CD4-positive, alpha-beta T cell treated with Interleukin-21 for 1 hour (primary cell): ENCODE results near the gene IL16.
A peak's percentile ranks its signal among the peaks of the same experiment; 100 is the strongest.
"Not testable (repeated sequence)": the region's sequence is repeated elsewhere in the genome, so short reads cannot be mapped to it uniquely, and the experiment has no call there.

Experiments
- DNase-seq: peaks from one replicate; pipeline ENCODE4 v3.0.0-alpha.2; 2020

IL16 gene

DNA sequence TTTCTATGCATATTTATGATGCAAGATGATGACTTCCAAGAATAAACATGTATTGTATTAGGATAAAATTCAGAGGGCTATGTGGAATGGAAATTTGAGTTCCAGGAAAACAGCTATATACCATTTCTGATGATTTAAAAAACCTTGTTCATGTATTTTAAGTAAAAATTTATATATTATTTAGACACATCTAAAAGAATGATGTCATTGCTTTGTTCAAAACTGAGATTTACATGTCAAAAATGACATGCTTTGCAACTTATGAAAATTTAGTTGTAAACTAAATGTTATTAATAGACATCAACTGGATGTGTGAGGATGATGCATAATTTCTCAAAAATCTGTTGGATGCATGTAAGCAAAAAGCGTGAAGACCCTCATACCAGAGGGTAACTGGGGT lies 125.0 kb downstream of the IL16 start:
- no peak for DNase-seq

DNA sequence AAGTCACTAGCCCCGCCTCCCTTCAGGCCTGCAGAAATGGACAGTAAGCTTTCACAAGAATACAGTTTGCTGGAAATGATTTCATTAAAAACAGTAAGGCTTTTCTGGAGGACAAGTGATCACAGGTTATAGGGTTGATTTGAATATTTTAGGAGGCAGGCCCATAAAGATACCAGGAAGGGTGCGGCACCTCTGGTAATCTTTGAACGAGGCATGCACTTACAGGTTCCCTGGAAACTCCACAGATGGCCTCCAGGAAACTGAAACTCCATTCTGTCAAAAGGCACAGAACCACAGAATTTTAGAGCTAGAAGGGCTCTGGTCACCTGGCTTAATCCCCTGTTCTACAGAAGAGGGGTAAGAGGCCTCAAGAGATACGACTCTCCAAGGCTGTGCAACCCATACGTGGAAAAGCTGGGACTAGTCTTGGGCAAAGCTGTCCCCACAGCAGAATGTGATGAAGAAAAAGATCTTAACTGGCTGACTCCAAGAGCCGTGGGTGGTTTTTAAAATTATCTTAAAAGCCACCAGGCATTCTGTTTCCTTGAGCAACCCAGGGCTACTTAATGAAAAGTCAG lies 126.1 kb downstream of the IL16 start:
- DNase-seq: no peak

DNA sequence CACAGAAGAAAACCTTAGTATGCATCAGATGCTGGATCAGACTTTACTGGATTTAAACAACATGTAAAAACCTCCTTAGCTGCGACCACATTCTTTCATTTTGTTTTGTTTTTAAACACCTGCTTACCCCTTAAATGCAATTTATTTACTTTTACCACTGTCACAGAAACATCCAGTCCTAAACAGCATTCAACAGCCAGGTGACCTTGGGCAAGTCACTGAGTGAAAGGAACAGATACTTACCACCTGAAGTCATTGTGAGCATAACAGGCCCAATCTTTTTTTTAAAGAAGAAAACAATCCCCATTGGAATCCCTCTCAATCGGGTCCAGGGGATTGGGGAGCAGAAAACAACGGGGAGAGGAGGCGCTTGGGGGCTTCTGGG lies 126.9 kb downstream of the IL16 start:
- DNase-seq: no peak

DNA sequence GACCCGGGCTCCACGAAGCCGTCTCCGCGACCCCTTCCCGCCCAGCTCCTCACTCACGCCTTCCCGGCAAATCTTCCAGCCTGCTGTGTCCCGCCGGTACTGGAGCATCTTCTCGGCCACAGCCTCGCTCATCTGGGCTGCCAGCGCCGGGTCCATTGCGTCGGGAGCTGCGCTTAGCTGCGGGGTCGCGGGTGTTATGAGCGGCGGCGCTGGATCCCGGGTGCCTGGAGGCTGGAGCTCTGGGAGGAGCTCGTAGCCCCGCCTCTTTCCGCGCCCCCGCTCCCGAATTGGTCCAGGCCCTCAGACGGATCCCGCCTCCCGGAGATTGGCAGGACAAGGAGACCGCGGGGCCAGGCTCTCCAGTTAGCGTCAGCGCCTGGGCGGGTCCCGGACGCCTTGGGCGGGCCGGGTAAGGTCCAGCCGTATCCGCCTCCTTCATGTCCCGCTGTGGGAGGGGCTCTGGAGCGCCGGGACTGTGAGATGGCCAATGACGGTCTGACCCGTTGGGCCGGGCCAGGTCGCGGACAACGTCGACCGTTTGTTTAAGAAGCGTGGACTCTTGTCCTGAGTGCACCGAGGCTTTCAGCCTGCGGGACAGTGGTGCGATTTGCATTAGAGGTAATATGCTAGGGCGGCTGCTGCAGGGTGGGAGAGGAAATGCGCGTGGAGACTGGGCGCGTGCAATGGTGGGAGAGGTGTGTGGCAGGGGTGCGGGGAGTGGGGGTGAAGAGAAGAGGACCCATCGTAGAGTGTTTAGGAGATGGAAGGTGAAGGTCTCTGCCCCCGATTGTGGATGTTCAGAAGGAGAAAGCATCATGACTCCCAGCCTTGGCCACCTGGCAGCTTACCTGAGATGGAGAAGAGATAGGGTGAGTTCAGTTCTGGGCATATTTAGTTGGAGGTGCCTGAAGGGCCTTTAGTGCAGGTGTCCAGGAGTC lies 127.5 kb downstream of the IL16 start, which contains the start of gene STARD5:
STARD5 (minus strand) TSS at position 198 of the 938 bp plus-strand sequence; CDS start at position 156, 42 bp downstream.
- peak; percentile 95 for DNase-seq

DNA sequence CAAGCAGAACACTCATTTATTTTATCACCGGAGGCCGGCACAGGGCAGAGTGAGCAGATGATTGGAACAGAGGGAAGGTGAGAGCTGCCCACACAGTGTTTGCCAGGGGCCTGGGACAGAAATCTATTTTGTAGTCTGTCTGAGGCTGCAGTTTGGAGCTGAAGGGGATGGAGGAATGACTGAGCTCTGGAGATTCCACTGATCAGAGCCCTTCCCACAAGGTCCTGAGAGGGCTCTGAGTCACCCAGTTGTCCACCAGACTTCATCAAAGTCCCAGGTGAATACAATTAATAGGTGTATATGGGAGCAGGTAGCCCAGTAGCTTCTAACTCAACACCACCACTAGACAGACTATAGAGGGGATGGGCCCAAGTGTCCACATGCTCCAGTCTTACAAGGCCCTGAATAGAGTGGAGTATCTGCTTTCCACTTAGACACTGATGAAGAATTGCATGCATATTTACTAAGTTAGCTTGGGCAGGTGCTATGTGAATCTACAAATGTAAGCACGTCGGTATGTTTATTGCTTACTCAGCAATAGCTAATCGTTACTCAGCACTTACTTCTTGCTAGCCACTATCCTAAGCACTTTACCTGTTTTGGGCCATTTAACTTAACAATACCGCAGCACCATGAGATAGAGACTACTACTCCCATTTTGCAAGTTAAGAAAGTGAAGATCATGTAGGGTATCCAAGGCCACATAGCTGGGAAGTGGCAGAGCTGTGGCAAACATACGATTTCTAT lies 130.0 kb downstream of the IL16 start:
- no peak for DNase-seq

DNA sequence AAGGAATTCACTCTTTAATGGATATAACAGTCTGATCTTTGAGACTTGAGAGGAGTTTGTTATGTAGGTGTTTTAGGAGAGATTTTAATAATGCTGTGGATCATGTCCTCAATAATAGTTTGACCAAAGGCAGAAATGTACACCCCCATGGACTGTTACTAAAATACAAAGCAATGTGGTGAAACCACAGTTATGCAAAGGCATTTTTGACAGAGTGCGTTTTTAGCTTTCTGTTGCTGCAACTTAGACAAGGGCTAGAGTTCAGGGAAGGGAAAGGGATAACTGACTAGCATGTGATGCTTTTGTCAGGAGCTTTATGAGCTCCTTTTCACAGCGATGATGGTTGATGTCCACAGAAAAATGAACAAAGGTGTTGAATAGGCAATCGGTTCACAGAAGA lies 130.8 kb downstream of the IL16 start:
- DNase-seq: no peak

DNA sequence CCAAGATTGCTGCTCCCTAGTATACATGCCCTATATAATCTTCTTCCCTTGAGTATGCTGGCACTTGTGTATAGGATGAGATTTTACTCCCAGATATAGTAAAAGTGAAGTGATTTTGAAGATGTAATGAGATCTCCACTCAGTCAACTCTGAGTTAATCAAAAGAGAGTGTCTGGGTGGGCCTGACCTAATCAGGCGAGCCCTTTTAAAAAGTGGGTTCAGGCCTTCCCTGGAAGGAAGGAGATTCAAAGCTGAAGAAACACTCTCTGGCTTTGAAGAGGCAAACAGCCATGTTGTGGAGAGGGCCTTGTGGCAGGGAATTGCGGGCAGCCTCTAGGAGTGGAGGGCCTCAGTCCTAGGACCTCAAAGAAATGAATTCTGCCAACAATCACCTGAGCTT lies 132.8 kb downstream of the IL16 start:
- no peak for DNase-seq

DNA sequence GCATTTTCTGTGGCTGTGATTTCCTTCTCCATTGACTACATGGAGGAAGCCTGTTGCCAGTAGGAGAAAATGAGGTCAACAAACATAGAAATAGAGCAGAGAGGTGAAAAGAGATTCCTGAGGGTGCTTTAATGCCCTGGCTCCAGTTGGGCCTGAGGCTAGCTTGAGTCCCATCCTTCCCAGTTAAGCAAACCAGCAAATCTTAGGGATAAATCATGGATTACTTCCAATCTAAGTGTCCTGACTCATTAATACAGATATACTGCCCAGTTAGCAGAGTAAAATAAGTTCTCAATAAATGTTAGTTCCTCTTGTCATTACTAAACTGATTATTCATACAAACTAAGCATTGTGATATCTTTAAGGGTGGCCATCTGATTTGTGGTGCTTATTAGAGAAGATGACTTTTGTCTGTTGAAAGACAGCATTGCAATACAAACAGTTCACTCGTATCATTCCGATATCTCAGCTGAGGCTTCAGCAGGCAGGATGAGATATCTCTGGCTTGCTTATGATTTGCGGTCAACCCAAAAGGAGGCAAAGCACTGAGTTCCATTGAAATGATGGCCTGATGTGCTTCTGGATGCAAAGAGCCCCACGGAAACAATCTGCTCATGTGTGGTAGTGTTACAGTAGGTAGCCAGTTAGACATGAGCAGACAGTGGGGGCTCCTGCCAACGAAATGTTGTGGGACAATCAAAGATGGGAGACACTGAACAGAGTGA lies 133.8 kb downstream of the IL16 start:
- DNase-seq: no peak

DNA sequence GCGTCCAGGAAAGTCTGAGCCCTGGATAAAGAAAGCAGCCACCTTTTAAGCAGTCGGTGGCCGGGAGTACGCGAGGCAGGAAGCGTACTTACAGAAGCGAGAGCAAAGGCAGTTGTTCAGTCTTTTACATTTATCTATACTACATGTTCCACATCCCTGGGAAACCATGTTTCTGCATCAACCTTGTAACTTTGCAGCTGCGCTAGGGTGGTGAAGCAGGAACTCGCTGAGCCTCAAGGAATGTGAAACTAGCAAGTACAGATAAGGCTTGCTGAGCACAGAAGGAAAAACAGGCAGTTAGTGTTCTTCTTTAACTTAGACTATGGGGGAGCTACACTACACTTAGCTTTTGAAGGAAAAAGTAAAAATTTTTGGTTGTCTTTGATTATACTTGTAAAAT lies 134.5 kb downstream of the IL16 start:
- not testable (repeated sequence) for DNase-seq

DNA sequence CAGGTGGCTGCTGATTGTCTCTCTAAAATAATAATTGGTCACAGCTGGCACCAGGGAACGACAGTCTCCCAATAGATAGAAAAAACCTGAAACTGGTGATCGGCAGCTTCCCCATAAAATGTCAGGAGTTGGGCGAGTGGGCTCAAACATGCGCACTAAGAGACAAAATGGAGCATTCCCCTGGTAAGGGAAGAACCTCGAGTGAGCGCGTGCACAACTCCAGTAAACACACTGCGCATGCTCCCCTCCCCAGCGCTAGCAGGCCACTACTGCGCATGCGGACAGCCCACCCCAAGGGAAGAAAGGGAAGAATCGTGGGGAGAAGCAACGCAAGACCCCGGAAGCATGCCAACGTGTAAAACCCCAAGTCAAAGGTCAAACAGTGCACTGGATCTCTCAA lies 134.9 kb downstream of the IL16 start:
- DNase-seq: no peak

DNA sequence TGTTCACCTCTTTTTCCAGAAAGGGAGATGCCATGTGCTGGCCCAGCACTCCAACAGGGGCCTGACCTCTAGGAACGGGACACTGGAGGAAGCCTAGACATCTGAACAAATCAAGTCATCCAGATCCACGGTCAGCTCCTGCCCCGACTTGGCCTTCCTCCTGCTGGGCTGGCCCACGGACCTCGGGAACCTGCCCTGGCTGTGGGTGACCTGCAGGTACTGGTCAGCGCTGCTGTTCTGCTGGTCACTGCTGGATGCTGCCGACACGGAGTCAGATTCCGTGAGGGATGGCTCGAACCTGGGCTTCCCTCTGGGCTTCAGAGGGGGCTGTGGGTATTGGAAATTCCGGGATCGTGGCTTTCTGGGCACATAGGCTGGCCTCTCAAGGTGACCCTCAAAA lies 135.6 kb downstream of the IL16 start:
- DNase-seq: no peak

DNA sequence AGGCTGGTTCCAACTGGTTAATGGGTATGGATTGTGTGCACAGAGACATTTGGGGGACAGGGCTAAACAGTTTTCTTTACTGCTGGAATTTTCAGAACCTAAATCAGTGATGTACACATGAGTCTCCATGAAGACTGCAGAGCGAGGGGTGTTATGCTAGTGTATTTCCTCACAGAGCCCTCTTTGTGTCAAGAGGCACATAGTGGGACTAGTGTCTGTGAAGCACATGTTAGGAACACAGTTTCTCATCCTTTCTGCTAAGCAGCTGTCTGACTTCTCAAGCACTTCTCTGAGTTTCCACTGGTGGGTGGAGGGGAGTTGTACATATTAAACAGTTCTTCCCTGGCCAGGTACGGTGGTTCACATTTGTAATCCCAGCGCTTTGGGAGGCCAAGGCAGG lies 136.7 kb downstream of the IL16 start:
- DNase-seq: no peak

DNA sequence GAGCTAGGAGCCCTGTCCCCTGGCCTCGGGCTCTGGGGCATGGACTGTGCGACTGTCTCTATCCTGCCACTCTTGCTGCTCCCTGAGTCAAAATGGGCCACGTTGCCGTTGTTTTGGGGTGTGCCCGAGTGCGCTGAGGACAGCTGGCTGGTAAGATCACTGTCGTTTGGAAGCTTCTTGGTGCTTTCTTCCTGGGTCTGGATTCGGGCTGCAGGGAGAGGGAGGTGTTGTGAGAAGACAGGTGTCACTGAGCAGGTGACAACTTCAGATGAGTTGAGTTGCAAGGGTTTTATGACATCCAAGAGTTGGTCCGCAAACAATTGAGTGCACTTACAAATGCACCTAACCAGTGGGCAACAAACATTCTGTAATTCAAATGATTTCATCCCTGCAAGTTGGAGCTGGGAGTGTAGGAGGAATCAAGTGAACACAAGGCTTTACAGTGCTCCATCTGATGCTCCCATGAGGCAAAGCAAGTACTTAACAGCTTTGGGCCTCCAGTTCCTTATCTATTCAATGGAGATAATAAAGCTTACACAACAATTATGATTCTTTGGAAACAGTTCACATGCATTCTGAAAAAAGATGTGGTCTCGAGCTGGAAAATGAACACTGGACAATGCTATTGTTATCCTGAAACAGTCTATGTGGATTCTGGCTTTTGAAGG lies 138.2 kb downstream of the IL16 start:
- DNase-seq: no peak

DNA sequence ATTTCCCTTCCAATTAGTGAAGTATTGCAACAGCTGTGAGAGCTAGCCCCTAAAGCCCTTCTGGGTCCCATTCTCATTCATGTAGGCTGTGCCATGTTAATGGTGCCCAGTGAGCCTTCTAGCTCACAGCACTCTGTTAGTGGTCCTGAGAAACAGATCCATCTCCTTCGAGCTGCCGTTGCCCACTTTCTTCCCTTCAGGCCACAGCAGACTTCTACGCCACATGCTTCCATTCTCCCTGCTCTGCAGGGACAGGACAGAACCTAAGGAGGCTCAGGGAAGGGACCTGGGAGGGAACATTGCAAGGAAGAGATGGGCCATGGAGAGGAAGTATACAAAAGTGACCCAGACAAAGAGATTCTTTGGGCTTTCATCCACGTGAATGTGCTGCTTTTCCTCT lies 139.0 kb downstream of the IL16 start:
- no peak for DNase-seq

DNA sequence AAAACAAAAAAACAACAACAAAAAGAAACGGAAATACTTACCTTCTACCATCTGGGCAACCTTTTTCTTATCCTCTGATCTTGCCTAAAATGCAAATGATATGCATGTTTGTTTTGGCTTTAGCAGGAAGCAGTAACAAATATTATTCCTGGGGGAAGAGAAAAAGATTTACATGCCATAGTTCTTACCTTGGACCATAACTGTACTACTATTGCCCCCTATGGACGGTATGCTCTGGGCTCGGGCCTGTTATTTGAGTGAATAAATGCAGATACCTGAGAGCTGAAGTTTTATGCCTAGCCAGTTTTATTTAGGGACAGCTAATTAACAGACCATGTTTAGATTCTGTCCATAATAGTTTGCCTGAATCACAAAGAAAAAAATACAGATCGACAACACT lies 139.9 kb downstream of the IL16 start:
- DNase-seq: peak; percentile 63

DNA sequence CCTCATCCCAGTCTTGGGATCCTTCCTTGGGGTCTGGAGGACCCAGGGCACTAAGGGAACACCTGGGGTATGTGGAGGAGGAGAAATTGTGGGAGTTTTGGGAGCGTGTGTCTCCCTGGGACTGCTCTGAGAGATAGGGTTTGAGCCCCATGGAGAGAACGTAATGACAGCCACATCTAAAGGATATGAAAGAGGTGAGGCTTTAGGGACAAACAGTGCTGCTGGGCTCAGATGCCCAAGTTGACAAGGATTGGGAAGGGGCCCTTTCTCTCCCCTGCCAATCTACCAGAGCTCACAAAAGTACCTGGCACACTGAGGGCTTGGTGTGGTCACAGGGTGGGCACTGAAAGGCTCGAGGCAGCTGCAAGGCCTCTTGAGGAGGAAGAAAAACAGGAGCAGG lies 140.6 kb downstream of the IL16 start:
- DNase-seq: no peak

DNA sequence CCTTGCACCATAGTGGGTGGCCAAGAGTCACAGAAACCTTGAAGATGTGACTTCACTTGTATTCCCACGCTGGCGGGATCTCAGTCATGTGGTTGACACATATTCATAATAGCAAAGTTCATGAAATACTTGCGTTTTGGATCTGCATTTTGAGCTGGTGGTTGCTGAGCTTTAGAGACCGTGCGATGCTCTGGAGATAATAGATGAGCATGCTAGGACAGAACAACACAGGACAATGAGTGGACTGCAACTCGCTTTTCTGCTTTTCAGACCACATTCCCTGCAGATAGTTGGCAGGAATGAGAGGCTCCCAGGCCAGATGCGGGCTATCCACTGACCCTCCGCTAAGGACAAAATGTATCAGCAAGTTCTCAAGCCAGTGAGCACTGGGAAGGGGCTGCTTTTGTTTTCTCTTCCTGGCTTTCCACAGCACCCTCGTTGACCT lies 141.1 kb downstream of the IL16 start:
- no peak for DNase-seq

DNA sequence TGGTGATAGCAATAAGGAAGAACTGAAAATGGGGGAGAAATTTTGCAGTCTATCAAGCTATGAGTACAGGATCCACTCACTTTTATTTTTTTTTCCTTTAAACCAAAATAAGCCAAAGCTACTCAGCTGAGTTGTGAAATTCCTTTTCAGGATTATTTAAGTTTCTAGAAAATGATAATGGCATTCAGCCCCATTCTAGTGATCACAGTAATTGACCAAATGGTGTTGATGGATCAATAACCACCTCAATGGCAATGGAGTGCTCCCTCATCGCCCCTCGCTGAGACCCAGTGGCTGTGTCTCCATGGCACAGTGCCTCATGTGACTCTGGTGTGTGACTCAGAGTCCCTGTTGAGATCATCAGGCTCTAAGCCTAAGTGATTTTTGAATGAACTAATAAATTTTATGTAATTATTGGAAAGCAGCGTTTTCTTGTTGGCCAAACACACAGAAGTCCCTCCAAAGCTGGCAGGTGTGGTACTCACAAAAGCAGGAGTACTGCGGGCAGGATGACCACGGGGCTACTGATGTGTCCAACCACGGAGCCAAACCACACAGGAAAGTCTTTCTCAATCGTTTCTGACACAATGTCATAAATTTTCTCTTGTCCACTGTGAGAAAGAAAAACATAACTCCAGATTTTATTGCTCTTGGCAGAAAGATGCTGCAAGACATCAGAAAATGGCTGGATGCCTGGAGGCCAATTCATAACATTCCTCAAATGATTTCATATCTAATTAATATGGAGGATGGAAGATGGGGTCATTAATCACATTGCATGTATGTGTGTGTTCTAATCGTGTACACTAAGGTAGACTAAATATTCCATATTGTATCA lies 141.7 kb downstream of the IL16 start:
- DNase-seq: no peak

DNA sequence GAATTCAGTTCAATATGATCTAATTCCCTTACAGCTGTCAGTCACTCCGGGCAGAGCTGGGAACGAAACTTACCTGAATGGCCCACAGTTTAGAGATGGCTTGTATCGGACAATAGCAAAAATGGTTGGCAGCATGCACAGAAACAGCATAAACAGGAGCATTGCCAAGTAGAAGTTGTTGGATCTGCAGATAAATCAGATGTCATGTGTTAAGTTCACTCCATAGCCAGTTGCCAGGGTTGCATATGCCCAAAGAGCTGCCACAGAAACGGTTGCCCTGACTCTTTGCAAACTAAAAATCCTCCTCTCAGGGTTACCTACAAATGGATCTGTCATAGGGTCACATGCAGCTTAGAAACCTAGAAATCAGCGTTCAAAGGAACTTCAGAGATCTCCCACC lies 142.6 kb downstream of the IL16 start:
- no peak for DNase-seq

DNA sequence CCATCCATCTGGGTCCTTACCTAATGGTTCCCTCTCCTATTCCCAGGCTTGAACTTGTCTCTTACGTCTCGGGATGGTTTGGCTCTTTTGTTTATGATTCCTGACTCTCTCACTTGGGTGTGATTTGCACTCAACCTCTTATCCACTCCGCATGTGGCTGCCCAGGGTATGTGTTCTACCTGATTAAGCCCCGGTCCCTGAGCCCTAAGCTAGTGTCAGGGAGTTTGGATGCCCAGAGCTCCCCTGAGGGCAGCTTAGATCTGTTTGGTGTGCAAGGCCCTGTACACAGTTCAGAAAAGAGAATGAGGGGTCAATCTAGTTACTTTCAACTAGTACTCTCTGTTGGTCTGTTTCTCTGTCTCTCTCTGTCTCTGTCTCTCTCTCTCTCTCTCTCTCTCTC lies 143.2 kb downstream of the IL16 start:
- DNase-seq: no peak

DNA sequence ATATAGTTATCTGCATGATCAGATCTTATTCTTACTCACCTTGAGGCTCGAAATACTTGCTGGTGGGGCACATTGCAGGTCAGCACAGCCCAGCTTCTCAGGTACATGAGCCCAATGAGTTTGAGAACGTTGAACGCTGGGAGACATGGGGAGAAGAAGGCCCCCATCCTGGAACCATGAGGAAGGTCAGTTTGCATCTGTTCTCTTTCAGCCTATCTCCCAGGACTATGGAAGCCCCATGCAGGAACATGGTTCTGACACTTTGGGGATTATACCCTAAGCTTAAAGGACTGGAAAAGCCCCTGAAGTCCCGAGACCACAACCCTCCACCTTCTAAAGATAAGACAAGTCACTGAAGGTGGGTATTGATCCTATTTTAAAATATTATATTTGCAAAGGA lies 144.7 kb downstream of the IL16 start:
- no peak for DNase-seq

DNA sequence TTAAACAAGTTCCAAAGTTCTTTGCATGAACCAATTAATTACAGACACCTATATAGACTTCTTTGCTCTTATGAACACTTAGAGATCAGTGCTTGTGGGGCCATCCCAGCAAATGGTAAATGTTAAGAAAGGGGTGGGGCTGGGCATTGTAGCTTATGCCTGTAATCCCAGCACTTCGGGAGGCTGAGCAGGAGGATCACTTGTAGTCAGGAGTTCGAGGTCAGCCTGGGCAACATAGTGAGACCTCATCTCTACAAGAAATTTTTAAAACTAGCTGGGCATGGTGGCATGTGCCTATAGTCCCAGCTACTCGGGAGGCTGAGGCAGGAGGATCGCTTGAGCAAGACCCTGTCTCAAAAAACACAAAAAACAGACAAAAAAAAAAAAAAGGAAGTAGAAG lies 146.7 kb downstream of the IL16 start:
- DNase-seq: no peak
